T-helper 22 cell (primary cell): ENCODE measurements around the gene MGAT5B.
"Not testable (repeated sequence)": the region's sequence is repeated elsewhere in the genome, so short reads cannot be mapped to it uniquely, and the experiment has no call there.

Source experiments
- DNase-seq: peaks from one replicate; pipeline ENCODE4 v3.0.0-alpha.2; 2020; ENCODE audit warnings: low read depth

MGAT5B gene, protein sequence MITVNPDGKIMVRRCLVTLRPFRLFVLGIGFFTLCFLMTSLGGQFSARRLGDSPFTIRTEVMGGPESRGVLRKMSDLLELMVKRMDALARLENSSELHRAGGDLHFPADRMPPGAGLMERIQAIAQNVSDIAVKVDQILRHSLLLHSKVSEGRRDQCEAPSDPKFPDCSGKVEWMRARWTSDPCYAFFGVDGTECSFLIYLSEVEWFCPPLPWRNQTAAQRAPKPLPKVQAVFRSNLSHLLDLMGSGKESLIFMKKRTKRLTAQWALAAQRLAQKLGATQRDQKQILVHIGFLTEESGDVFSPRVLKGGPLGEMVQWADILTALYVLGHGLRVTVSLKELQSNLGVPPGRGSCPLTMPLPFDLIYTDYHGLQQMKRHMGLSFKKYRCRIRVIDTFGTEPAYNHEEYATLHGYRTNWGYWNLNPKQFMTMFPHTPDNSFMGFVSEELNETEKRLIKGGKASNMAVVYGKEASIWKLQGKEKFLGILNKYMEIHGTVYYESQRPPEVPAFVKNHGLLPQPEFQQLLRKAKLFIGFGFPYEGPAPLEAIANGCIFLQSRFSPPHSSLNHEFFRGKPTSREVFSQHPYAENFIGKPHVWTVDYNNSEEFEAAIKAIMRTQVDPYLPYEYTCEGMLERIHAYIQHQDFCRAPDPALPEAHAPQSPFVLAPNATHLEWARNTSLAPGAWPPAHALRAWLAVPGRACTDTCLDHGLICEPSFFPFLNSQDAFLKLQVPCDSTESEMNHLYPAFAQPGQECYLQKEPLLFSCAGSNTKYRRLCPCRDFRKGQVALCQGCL

DNA sequence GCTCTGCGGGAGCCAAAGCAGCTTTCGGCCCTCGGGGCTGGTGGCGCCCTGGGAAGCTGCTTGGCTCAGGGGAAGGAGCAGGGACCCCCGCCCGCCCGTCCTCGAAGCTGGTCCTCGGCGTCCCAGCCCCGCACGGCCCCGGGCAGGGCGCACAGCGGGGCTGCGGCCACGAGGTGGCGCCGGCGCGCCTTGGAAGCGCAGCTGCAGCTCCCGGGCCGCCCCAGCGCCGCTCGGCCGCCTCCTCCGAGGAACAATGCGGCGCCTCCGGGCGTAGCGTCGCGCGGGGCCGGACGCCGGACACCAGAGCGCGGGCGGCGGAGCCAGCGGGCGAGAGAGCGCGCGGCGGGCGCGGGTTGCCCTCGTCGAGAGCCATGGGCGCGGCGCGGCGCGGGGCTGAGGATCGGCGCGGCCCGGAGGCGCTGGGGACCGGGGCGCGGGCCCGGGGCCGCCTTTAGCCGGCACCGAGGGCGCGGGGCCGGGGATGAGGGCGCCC, at the start of gene MGAT5B:
MGAT5B (plus strand) TSS at position 229 of the 493 bp plus-strand sequence. CDS start 626 bp downstream, outside the sequence.
- peak; percentile 37 for DNase-seq

DNA sequence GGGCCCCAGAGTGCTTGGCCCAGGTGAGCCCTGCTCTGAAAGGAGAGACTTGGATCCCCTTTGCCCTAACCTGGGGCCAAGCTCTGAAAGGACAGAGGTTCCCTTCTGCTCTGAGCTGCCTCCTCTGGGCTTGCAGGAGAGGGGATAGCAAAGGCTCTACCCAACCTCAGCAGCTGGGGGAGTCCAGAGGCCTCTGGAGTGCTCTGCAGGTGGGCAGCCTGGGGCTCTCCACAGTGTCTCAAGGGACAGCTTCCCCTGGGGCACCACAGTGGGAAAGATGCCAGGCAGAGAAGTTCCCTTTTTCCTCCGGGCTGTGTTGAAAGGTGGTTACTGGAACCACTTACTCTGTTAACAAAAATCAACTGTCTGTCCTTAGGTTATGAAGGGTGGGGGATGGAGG, 48.2 kb upstream of the MGAT5B start:
- no peak for DNase-seq

DNA sequence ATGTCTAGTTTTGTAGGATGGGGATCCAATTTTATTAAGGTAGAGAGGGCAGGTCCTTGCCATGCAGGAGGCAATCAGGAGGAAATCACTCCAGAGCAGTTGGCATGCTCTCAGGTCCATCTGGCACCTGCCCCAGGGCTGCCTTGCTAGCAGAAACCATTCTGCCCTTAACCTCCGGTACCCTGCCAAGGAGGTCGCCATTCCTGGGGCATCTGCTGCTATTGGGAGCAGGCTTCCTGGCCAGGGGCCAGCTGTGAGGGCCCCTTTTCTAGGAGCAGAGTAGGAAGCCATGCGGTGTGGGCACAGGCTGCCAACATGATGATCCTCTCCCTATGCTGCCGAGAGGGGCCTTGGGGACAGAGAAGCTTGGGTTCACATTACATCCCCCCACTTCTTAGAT, 47.6 kb upstream of the MGAT5B start:
- no peak for DNase-seq

GRCh38 chr17:76822184-76822778, 45.9 kb upstream of the MGAT5B start:
- no peak for DNase-seq

GRCh38 chr17:76824093-76824492, 44.1 kb upstream of the MGAT5B start:
- no peak for DNase-seq

GRCh38 chr17:76826330-76827068, 41.7 kb upstream of the MGAT5B start:
- DNase-seq = no peak

DNA sequence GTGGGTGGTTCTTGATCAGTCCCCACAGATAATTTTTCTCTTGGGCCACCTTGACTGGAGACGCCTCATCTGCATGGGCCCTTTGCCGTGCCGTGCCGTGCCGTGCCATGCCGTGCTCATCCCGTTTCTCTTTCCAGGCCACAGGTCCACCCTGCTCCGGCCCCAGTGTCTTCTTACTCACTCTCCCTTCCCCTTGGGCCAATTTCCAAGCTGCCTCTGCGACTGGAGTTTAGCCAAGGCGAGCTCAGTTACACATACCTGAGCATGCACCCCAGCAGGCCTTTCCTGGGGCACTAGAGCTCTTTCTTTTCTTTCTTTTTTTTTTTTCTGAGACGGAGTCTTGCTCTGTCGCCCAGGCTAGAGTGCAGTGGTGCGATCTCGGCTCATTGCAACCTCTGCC, 40.5 kb upstream of the MGAT5B start:
- no peak for DNase-seq

DNA sequence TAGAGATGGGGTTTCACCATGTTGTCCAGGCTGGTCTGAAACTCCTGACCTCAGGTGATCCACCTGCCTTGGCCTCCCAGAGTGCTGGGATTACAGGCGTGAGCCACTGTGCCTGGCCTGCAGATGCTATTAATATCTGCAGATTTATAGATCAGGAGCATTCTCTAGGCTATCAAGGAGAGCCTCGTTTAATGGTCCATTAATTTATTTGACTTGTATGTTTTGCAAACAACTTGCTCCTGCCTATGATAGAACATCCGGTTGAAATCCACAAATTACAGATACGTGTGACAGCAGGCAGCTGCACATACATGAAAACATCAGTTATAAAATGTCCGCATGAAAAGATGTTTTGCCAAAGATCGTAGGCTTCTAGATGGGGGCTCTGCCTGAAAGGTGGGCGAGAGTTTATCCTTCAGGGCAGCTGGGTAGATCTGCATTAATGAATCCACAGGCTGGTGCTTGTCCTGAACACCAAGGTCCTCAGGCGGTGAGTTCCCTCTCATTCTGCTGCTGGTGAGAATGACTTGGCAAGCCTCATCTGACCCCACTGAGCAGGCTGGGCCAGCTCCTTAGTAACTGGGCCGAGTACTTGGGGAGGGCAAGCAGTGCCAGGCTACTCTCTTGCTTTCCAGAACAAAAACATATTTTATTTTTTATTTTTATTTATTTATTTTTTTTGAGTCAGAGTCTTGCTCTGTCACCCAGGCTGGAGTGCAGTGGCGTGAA, 37.1 kb upstream of the MGAT5B start:
- DNase-seq = no peak

DNA sequence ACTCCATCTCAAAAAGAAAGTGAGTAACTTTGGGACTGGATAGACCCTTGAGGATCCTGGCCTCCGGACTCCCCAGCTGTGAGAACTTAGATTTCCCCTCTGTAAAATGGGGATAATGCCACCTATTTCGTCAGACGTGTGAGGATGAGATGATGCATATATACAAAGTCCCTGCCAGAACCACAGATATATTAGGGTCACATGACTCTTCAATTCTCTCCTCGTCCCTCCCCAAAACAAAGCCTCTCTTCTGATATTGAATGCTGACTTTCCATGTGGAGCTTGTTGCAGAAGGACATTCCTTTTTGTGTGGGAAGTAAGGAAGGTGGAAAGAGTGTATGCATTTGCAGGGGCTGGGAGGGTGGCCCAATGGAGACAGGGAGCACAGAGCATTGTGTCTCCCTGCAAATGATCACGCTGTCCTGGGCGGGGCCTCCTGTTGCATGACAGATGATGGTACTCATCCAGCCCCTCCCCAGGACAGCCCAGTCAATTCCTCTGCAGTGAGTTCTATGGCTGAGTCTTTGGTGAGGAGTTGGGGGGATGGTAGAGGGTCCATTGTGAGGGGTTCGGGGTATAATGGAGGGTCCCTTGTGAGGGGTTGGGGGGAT, 35.1 kb upstream of the MGAT5B start:
- no peak for DNase-seq

DNA sequence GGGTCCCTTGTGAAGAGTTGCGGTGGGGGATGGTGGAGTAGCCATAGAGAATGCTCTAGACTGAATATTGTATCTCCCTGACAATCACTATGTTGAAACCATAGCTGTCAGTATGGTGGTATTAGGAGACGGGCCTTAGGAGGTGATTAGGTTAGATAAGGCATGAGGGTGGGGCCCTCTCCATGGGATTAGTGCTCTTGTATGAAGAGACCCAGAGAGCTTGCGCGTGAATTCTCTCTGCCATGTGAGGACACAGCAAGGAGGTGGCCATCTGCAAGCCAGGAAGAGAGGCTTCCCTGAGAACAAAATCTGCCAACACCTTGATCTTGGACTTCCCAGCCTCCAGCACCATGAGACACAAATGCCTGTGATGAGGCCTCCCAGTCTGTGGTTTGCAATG, 34.5 kb upstream of the MGAT5B start:
- DNase-seq = no peak

DNA sequence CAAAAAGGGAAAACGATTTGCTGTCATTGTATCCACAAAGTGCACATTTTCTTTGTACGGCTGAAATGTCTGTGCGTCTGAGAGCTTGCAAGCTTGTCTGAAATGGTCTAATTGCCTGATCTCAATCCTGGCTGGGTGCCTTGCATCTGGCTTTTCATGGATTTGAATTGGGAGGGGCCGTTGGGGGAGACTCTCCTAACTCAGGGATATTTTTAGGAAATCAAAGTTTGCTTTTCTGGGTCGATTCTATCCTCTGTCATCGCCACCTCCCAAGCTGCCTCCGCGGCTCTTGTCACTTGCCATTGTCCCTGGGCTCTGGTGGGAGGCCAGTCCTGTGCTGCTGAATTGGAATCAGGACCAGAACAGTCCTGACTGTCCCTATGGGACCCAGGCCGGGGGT, 33.3 kb upstream of the MGAT5B start:
- DNase-seq = no peak

DNA sequence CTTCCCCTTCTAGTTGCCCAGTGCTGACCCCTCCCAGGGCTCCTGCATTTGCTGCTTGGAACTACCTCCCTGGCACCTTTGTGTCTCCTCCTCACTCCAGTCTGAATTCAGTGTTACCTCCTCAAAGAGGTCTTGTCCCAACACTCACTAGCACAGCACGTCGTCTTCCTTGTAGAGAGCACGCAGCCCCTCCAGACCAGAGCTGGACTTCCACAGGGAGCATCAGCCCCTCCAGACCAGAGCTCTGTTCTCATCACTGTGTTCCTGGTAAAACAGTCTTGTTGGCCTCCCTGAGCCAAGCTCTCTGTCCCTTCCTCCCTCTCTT, 27.8 kb upstream of the MGAT5B start:
- no peak for DNase-seq

DNA sequence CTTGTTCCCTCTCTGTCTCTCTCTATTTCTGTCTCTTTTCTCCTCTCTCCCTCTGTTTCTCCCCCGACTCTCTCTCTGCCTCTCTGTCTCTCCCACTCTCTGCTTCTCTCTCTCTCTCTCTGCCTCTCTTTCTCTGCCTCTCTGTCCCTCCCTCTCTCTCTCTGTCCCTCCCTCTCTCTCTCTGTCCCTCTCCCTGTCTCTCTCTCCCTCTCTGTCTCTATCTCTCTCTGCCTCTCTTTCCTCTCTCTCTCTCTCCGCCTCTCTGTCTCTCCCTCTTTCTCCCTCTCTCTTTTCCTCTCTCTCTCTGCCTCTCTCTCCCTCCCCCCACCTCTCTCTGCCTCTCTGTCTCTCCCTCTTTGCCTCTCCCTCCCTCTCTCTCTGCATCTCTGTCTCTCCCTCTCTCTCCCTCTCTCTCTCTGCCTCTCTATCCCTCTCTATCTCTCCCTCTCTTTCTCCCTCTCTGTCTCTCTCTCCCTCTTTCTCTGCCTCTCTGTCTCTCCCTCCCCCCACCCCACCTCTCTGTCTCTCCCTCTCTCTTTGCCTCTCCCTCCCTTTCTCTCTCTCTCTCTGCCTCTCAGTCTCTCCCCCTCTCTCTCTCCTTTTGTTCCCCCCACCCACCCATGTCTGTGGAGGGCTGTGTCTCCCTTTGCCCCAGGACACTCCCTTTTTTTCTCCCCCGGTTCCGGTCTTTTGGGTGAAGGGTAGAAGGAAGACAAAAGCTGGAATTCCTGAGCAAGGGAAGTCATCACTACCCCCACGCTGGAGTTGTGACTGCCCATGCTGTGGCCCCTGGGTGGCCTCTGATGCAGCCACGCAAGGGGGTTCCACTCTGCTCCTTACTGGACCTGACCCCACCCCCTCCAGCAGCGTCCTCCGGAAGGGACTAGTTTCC, 27.1 kb upstream of the MGAT5B start:
- no peak for DNase-seq

GRCh38 chr17:76841776-76842405, 26.3 kb upstream of the MGAT5B start:
- no peak for DNase-seq

DNA sequence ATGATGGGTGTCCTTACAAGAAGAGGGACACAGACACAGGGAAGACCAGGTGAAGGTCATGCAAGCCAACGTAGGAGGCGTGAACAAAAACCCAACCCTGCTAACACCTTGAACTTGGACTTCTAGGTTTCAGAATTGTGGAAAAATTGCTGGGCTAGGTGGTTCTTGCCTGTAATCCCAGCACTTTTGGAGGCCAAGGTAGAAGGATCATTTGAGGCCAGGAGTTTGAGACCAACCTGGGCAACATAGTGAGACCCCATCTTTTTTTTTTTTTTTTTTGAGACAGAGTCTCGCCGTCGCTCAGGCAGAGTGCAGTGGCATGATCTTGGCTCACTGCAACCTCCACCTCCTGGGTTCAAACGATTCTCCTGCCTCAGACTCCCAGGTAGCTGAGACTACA, 25.1 kb upstream of the MGAT5B start:
- DNase-seq = not testable (repeated sequence)

- DNase-seq = no peak
These were observed 24.3 kb upstream of the MGAT5B start for GRCh38 chr17:76843703-76844484.

DNA sequence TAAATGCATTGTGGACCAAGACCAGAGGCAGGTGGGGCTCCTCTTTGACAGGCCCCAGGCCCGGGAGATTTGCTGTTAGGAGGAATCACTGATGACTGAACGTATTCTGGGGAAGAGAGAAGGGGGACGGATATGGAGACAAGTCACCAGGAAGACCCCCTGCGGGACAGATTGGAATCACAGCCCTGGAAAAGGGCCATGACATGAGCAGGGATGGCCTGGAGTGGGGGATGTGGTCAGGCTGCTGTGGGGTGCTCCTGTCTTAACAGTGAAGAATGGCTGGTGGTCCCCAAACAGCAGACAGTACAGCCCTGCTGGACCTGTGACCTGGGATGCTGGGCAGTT, 23.7 kb upstream of the MGAT5B start:
- DNase-seq = no peak

GRCh38 chr17:76844846-76845245, 23.4 kb upstream of the MGAT5B start:
- DNase-seq = no peak

DNA sequence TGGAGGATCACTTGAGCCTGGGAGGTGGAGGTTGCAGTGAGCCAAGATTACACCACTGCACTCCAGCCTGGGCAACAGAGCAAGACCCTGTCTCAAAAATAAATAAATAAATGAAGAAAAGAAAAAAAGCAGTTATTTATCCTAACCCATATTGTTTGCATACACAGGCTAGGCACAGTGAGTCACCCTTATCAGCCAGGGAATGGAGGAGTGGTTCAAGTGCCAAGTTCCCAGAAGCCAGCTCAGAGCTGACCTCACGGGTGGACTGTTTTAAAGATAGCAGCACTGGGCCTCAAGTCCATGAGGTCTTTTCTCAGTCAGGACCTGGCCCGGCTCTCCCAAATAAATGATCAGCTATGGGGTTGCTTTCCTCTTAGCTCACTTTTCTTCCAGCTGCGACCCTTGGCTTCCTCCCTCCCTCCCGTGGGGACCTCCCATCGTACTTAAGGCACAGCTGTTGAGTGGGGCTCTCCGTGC, 22.6 kb upstream of the MGAT5B start:
- no peak for DNase-seq
